Measurements from ENCODE around the gene TENM3.

Gene TENM3

DNA sequence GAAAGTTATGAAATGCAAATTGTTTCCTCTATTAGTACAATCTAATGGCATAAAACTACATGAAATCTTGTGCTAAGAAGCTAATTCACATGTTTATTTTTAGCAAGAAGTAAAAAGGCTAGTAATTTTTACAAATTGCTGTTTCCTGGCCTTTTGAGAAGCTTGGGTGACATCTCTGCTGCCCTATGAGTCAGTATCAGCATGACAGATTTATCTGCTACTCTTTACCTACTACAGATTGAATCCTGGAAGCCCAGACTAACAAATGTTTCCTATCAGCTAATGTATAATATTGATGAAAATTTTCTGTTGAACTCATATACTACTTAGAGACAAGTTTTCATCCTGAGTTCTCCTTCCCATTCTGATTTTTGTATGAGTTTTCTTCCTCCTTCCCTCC, 441.6 kb downstream of the TENM3 start:
- no peak for DNase-seq (ENCODE audit: low read depth)

GRCh38 chr4:182688081-182688480, 444.9 kb downstream of the TENM3 start:
- DNase-seq (ENCODE audit: low read depth), result no peak

DNA sequence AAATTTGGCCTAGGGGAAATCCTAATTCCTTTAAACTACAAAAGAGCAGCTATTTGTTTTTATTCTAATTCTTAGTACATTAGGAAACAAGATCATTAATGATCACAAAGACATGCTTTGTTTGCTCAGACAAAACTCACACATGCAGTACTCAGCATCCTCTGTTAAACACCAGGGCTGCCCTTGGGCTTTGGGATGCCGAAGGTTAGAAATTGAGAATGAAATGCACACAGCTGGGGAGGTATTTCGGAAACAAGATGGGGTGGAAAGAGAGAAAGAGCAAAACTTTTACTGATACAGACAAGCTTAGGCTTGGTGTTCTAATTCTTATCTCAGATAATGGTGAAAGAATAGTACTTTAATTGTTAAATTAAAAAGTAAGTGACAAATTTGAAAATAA, 451.3 kb downstream of the TENM3 start:
- no peak for DNase-seq (ENCODE audit: low read depth)

DNA sequence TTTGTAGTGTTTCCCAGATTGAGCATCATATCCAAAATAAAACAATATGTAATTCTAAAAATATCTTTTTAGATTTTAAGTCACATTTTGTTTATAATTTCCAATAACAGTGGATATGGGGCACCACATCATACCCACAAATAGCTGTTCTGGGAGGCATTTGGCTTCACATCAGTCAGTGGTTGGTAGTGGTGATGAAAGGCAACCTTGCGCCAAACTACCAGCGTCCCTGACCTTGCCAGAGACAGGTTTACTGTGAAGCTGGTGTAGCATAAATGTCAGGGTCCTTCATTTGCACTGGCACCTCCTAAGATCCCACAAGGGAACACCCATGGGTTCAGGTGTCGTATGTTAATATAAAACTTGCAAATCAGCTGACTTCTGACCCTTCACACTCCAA, 451.8 kb downstream of the TENM3 start:
- DNase-seq (ENCODE audit: low read depth), result no peak

DNA sequence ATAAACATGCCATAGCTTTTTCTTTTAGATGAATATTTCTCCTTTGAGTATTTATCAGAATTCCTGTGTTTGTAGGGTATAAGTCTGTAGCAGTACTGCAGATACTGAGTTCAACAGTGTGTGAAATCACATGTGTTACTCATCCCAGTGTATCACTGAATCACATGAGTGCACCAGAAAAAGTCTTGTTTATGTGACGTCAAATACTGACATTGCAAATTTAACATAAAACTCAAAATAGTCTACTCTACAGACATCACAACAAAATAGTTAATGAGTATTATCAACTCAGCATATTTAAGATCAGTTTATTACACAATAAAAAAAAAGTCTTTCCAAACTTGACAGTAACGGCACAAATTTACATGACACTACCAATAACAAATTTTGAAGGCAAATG, 452.6 kb downstream of the TENM3 start:
- DNase-seq (ENCODE audit: low read depth), result no peak

GRCh38 chr4:182697094-182697493, 453.9 kb downstream of the TENM3 start:
- DNase-seq (ENCODE audit: low read depth), result no peak

DNA sequence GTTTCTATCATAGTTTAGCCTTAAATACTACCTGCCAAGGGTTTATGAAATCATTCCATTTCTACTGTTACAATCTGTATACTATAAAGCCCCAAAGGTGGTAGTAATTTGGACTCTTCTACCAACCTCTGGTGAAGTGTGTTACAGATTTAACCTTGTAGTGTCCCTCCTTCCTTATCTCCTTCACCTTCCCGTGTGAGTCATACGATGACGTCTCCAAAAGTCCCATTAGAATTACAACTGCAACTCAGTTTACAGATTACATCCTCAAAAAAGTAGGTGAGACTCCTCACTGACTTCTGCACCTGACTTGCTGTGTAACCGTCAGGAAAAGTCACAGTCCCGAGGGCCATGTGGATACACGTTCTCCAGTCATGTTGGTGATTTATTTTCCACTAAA, 455.0 kb downstream of the TENM3 start:
- no peak for DNase-seq (ENCODE audit: low read depth)

DNA sequence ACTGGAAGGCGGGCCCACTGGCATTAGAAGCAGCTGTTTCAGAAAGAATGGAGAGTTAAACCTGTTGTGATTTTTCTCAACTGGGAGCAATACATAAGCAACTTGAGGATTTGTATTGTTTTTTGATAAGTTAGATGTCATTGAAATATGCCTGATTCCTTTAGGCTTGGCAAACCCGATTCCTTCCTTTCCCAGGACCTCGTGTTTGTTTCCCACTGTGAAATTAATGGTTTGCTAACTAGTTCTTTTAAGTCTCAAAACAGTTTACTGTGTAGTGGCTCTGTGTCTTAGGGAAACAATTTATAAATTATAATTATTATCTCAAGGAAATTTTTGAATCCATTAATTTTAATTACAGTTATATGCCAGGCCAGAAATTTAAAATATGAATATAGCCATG, 456.0 kb downstream of the TENM3 start:
- DNase-seq (ENCODE audit: low read depth), result no peak

DNA sequence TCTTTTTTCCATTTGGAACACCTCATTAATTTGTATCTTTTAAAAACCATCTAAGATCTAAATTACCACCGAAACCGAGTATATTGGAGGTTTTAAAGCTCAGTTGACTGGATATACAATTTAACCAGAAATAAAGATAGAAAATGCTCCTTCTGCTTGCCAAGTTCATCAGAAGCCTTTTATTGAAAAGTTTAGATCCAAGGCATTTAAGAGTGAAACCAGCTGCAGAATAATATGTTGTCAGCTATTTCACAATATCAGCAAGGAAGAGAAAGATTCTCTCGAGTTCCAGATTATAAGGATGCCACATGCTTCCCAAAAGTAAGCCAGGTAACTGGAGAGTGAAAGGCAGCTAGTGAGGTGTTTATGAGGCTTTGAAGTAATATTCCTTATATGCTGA, 456.6 kb downstream of the TENM3 start:
- DNase-seq (ENCODE audit: low read depth), result no peak

DNA sequence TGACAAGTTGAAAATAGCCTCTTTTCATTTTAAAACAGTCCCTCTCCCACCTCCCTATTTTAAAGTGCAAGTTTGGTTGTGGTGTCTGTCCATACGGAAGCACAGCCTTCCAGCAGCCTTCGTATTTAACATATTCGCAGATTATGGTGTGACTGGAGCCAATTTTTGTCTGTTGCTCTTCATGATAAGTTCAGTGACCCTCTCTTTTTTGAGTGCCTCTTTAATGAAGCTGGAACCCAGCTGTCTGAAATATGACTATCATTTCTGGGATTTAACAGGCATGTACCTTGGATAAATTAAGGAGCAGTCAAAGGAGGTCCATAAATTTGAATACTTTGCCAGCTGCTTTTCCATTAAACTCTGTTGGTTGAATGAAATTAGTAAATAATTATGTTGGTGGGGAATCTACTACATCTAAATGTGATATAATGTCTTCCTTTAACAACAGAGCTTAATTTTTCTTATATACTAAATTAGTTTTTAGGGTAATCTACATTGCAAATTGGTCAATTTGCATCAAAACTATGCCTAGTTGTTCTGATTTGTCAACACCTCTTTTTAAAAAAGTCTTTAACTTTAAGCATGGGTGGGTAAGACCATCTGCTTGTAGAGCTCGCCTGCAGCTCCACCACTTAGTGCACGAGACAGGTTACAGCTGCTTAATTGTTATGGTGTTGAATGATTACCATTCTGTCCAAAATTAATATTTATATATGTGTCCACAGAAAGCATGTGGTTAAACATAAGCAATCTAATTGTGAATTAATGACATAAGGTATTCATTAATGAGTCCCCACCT, 457.4 kb downstream of the TENM3 start:
- no peak for DNase-seq (ENCODE audit: low read depth)

DNA sequence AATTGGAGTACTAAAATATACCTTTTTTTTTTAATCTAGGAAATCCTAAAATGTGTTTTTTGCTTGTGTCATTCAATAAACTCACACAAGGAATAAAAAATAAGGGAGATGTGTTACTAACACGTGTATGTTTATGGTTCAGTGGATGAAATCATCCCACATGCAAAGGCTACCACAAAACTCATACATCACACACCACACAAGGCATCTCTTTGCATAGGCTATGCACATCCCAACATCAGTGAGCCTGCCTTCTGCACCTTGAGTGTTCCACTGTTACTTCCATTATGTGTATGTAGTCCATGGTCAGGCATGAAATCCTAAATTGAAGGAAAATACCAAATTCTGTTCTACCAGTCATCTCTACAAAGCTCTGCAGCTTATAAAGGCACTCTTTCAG, 460.9 kb downstream of the TENM3 start:
- DNase-seq (ENCODE audit: low read depth), result no peak

DNA sequence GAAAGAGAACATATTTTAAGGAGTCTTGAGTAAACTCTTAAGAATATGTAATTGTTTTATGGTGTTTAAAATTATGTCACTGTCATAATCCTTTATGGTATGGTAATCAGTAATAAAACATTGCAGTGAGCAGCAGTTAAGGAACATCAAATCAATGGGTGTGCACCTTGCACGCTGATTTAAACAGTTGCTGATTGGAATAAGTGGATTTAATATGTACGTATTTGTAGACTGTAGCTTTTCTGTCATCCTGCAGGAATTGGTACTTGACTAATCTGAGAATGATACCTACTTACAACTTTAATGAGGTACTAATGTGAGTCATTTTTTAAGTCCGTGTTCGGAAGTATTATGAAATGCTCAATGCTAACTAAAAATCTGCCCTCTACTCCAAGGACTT, 461.7 kb downstream of the TENM3 start:
- no peak for DNase-seq (ENCODE audit: low read depth)

GRCh38 chr4:182705389-182705788, 462.2 kb downstream of the TENM3 start:
- DNase-seq (ENCODE audit: low read depth), result no peak

DNA sequence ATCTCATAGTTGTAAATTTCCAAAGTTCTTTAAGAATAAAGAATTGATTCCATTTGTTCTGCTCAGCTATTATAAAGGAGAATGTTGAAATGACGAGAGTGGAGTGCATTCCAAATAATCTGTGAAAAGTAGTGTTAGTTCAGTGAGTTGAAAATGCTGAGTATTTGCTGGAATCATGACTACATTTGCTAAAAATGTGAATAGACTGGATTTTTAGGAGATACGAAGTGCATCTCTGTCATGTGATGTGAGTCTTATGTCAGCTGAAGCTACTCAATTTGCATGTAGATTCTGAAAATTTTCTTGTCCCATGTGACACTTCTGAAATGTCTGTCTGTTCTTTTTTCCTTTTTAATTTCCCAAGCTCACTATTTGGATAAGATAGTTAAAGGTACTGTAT, 468.0 kb downstream of the TENM3 start:
- no peak for DNase-seq (ENCODE audit: low read depth)

GRCh38 chr4:182715548-182715947, 472.3 kb downstream of the TENM3 start:
- no peak for DNase-seq (ENCODE audit: low read depth)

DNA sequence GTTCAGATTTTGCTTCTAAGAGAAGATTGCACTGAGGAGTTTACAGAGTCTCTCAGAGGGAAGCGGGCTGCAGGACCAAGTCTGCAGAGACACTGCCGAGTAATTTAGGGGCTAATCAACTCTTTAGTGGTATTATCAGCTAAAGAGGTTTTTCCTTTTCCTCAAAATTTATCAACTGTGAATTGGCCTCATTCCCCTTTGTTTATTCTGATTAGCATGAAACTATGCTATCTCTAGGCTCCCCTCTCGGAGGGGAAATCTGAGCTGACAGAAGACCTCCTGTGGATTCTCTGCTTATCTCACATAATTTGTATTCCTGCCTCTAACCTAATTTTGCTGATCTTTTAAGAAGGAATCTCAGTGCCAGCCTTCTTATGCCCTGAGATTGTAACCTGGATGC, 473.0 kb downstream of the TENM3 start:
- no peak for DNase-seq (ENCODE audit: low read depth)

DNA sequence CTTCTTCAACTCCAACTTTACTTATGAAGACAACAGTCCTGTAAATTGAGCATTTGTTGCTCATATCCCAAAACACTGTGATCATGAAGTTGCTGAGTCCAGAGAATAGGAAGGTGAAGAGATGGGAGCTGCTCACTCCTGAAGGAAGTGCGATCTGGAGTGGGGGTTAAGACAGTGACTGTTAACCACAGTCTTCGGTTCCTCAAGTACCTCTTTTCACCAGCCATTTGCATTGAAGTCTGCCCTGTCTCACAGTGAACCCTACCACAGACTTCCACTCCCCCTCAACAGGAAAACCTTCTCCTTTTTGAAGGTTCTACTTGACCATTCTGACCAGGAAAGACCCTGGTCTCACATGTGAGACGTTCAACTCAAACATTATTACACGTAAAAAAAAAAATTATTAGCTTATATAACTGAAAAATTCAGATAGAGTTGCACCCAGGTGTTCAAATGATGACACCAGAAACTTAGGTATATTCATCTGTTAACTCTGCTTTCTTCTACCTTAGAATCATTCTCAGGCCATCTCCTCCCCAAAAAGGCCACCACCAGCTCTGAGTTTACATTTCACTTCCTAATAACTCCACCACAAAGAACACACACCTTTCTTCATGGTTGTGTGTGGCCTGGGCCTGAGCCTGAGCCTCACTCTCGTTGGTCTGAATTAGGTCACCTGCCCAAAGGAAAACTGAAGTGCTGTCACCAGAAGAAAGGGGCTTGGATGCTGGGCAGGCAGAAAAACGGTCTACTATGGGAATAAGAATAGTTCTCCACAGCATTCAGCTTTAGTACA, 474.8 kb downstream of the TENM3 start:
- DNase-seq (ENCODE audit: low read depth), result no peak

DNA sequence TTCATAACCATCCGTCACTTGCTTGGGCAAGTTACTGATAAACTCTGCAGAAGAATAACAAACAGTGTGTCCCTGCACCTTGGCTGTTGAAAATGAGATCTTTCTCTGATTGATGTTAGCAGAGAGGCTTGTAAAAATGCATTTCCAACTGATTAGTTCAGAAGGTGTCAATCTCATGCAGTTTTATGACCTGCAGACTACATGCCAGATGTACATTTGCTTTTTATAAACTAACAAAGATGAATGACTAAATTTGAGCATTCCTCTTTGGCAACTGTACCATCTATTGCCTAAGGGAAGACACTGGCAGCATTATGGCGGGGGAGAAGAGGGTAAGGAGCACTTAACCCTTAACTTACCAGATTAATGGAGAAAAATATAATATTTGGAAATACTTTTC, 481.2 kb downstream of the TENM3 start:
- DNase-seq (ENCODE audit: low read depth), result no peak

DNA sequence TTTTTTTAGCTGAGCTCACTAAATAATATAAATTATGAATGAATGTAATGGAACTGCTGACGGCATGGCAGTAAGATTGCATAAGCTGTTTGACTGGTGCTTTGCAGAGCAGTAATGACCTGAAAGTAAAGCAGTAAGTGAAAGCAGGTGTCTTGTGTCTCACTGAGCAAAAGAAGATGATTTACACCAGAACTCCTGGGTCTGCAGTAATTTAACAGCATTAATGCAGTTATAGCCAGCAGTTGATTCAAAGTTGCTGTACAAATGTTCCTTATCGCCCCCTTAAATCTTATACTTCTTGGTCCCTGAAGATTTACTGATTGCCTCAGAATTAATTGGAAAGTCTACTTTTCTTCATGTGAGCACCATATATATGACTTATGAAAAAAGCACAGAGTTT, 486.3 kb downstream of the TENM3 start:
- no peak for DNase-seq (ENCODE audit: low read depth)

DNA sequence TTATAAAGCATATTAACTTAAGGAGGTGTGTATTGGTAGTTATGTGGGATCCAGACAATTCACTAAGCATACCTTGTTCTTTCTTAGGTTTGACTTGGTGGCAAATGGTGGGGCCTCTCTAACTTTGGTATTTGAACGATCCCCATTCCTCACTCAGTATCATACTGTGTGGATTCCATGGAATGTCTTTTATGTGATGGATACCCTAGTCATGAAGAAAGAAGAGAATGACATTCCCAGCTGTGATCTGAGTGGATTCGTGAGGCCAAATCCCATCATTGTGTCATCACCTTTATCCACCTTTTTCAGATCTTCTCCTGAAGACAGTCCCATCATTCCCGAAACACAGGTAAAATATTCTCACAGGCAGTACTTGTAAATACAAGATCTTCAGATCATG, 487.6 kb downstream of the TENM3 start:
- DNase-seq (ENCODE audit: low read depth), result no peak

GRCh38 chr4:182736207-182736606, 493.0 kb downstream of the TENM3 start:
- DNase-seq (ENCODE audit: low read depth), result no peak

GRCh38 chr4:182738283-182739047, 495.3 kb downstream of the TENM3 start:
- no peak for DNase-seq (ENCODE audit: low read depth)

DNA sequence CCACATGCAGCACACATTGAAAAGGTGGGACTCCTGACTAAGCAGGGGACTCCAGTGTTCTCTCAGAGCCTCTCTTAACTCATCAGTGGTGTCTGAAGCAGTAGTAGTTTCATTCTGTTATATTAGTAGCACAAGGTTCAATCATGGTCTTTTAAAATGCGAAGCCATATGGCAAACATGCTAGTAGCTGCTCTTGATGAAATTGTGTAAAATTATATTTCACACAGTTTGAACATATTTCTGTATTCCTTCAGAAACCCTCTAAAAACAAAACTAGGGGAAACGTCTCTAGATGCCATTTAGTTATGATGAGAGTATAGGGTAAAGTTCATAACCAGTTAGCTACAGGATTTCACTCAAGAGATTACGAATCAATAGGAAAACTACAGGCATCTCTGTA, 497.1 kb downstream of the TENM3 start:
- no peak for DNase-seq (ENCODE audit: low read depth)
